ENCODE data around the gene CRYBB3. TPM values are rescaled to one million over a fixed set of nuclear protein-coding genes. Genes with fewer than 3 reads are reported as not detected.

CRYBB3 gene
- total RNA-seq, 6 experiments from 2014 or later, result 0.40 to 0.70 (median 0.69) TPM; not detected in 3

- WGBS (ENCODE audit: insufficient coverage, low coverage, low lambda C conversion rate, missing lambda C conversion rate), result 63% methylated on average over 2 of the region's 3 CpGs
- Histone ChIP-seq H3K4me3 (no peak overlapping the region), H3K27me3 (no peaks in the 10 kb centered on the region), H3K27ac (no peak overlapping the region), H3K9me3 (no peaks in the 10 kb centered on the region), H3K36me3 (peaks cover 0 to 62% (median 32%) of the 10 kb centered on the region in 4 donors), H3K4me1 (peaks cover 0 to 4% (median 0%) of the 10 kb centered on the region in 4 donors)
- DNase-seq (no peak), ATAC-seq (peak in 1 of 4 donors; percentile 12)
- TF ChIP-seq POLR2A (IDR thresholded peaks at IDR 0.05), result no peak
- no peak for TF ChIP-seq CTCF (IDR thresholded peaks at IDR 0.05)
- intact Hi-C loops (cut with DNase I), result no loop called here
Observed at GRCh38 chr22:25193548-25193947, 6.1 kb upstream of the CRYBB3 start.

GRCh38 chr22:25196326-25196725 lies 3.3 kb upstream of the CRYBB3 start:
- Histone ChIP-seq H3K36me3 (peaks cover 0 to 55% (median 24%) of the 10 kb centered on the region in 4 donors), H3K4me1 (peaks cover 0 to 4% (median 0%) of the 10 kb centered on the region in 4 donors), H3K27me3 (no peaks in the 10 kb centered on the region), H3K9me3 (no peaks in the 10 kb centered on the region), H3K27ac (no peak overlapping the region), H3K4me3 (no peak overlapping the region)
- ATAC-seq (no peak), DNase-seq (no peak)
- TF ChIP-seq POLR2A (IDR thresholded peaks at IDR 0.05) (no peak), CTCF (IDR thresholded peaks at IDR 0.05) (no peak)
- intact Hi-C loops (cut with DNase I), result no loop called here
- WGBS (ENCODE audit: insufficient coverage, low coverage, low lambda C conversion rate, missing lambda C conversion rate), result 93% methylated on average over 5 of the region's 5 CpGs

GRCh38 chr22:25197340-25197739 lies 2.3 kb upstream of the CRYBB3 start:
- Histone ChIP-seq H3K27me3 (no peaks in the 10 kb centered on the region), H3K9me3 (no peaks in the 10 kb centered on the region), H3K4me1 (peaks cover 0 to 4% (median 0%) of the 10 kb centered on the region in 4 donors), H3K36me3 (peaks cover 0 to 47% (median 18%) of the 10 kb centered on the region in 4 donors), H3K27ac (no peak overlapping the region), H3K4me3 (no peak overlapping the region)
- DNase-seq (no peak), ATAC-seq (no peak)
- no peak for TF ChIP-seq CTCF (IDR thresholded peaks at IDR 0.05)
- TF ChIP-seq POLR2A (IDR thresholded peaks at IDR 0.05), result no peak
- WGBS (ENCODE audit: insufficient coverage, low coverage, low lambda C conversion rate, missing lambda C conversion rate), result 79% methylated on average over 4 of the region's 4 CpGs
- intact Hi-C loops (cut with DNase I), result no loop called here

- Histone ChIP-seq H3K27ac (no peak overlapping the region), H3K36me3 (peaks cover 0 to 20% (median 8%) of the 10 kb centered on the region in 4 donors), H3K4me1 (no peaks in the 10 kb centered on the region), H3K27me3 (no peaks in the 10 kb centered on the region), H3K4me3 (no peak overlapping the region), H3K9me3 (no peaks in the 10 kb centered on the region)
- ATAC-seq (no peak), DNase-seq (no peak)
- intact Hi-C loops (cut with DNase I), result no loop called here
- 68% methylated on average over 3 of the region's 7 CpGs for WGBS (ENCODE audit: insufficient coverage, low coverage, low lambda C conversion rate, missing lambda C conversion rate)
- no peak for TF ChIP-seq CTCF (IDR thresholded peaks at IDR 0.05)
- TF ChIP-seq POLR2A (IDR thresholded peaks at IDR 0.05), result no peak
Observed at GRCh38 chr22:25200967-25201366, 1.3 kb downstream of the CRYBB3 start.

All from right lobe of liver (tissue), 6 donors.